ENCODE measurements around the gene POLR2J.
"Not testable (repeated sequence)": the region's sequence is repeated elsewhere in the genome, so short reads cannot be mapped to it uniquely, and the experiment has no call there.

The POLR2J gene

GRCh38 chr7:102478314-102479208 is at the start of gene POLR2J:
Gene POLR2J (minus strand): TSS chr7:102478922. CDS start chr7:102478860, 62 bp downstream.
- not testable (repeated sequence) for DNase-seq

- not testable (repeated sequence) for DNase-seq
Measured at GRCh38 chr7:102527822-102528793, 49.4 kb upstream of the POLR2J start.

- not testable (repeated sequence) for DNase-seq
Measured at GRCh38 chr7:102527182-102527581, 48.5 kb upstream of the POLR2J start.

- DNase-seq: not testable (repeated sequence)
Measured at GRCh38 chr7:102524803-102525202, 46.1 kb upstream of the POLR2J start.

GRCh38 chr7:102520797-102521196 is 42.1 kb upstream of the POLR2J start:
- not testable (repeated sequence) for DNase-seq

GRCh38 chr7:102517550-102518147 is 38.9 kb upstream of the POLR2J start, which contains the start of gene RASA4B:
Gene RASA4B (minus strand): TSS chr7:102517777. CDS start chr7:102517710, 67 bp downstream.
- DNase-seq: not testable (repeated sequence)

GRCh38 chr7:102516951-102517350 is 38.2 kb upstream of the POLR2J start:
- not testable (repeated sequence) for DNase-seq

- not testable (repeated sequence) for DNase-seq
Measured at GRCh38 chr7:102515889-102516288, 37.2 kb upstream of the POLR2J start.

GRCh38 chr7:102514881-102515721 is 36.4 kb upstream of the POLR2J start:
- not testable (repeated sequence) for DNase-seq

GRCh38 chr7:102512642-102513221 is 34.0 kb upstream of the POLR2J start:
- not testable (repeated sequence) for DNase-seq

- not testable (repeated sequence) for DNase-seq
Measured at GRCh38 chr7:102511860-102512522, 33.3 kb upstream of the POLR2J start.

- not testable (repeated sequence) for DNase-seq
Measured at GRCh38 chr7:102510575-102510974, 31.9 kb upstream of the POLR2J start.

GRCh38 chr7:102507410-102508088 is 28.8 kb upstream of the POLR2J start:
- DNase-seq: not testable (repeated sequence)

GRCh38 chr7:102505298-102506185 is 26.8 kb upstream of the POLR2J start:
- DNase-seq: not testable (repeated sequence)

GRCh38 chr7:102503141-102503540 is 24.4 kb upstream of the POLR2J start:
- not testable (repeated sequence) for DNase-seq

- DNase-seq: not testable (repeated sequence)
Measured at GRCh38 chr7:102498321-102498720, 19.6 kb upstream of the POLR2J start.

- not testable (repeated sequence) for DNase-seq
Measured at GRCh38 chr7:102497308-102497707, 18.6 kb upstream of the POLR2J start.

GRCh38 chr7:102496861-102497260 is 18.1 kb upstream of the POLR2J start:
- DNase-seq: not testable (repeated sequence)

Measured in NCI-H446 treated with DMSO at 0.1 percent for 48 hours (cell line).